Psoas muscle (tissue), 8 donors: ENCODE measurements around the gene TLK2. TPM values are rescaled to one million over a fixed set of nuclear protein-coding genes. Genes with fewer than 3 reads are reported as not detected.

Experiments
- ATAC-seq, 4 donors: fragments of 200-7000 bp; cut with Tn5 transposase; one replicate each; pipeline ENCODE4 v1.9.1; 2020; ENCODE audit warnings: moderate library complexity in 3 of 4, mild to moderate bottlenecking in 2 of 4
- DNase-seq, 2 donors: peaks; one replicate each; pipeline ENCODE4 v3.0.0-alpha.2; 2020
- H3K27ac ChIP-seq: fragments of 200-600 bp; one replicate; pipeline ENCODE4 v1.8.0; 2022
- H3K27me3 ChIP-seq, 3 donors: fragments of 200-600 bp in 1 of 3; one replicate each; pipeline versions ENCODE4 v1.6.1 to v1.8.0; 2013 to 2022; ENCODE audit warnings: low read length in 2 of 3, mild to moderate bottlenecking in 2 of 3, moderate library complexity in 1 of 3; ENCODE audit not compliant: insufficient read depth in 3 of 3
- H3K36me3 ChIP-seq, 2 donors: fragments of 200-600 bp in 1 of 2; one replicate each; pipeline versions ENCODE4 v1.6.1 to v1.8.0; 2013 to 2022; ENCODE audit warnings: low read depth in 1 of 2, mild to moderate bottlenecking in 1 of 2, moderate library complexity in 1 of 2; ENCODE audit not compliant: insufficient read depth in 1 of 2
- H3K4me1 ChIP-seq: fragments of 200-600 bp; one replicate; pipeline ENCODE4 v1.8.0; 2022
- H3K4me3 ChIP-seq: fragments of 200-600 bp; one replicate; pipeline ENCODE4 v1.8.0; 2022; ENCODE audit warnings: mild to moderate bottlenecking
- H3K9me3 ChIP-seq: fragments of 200-600 bp; one replicate; pipeline ENCODE4 v1.8.0; 2022
- CTCF ChIP-seq: fragments of 200-600 bp; IDR thresholded peaks from one replicate; pipeline ENCODE4 v1.8.0; 2022; ENCODE audit warnings: antibody characterized with exemption
- WGBS, 3 donors: extraction: QIAGEN DNeasy Blood & Tissue Kit; methylation state at CpG; one replicate each; pipeline versions ENCODE4 v1.1.6 to v1.1.7; 2013; 5-methylcytosine and 5-hydroxymethylcytosine counted together
- intact Hi-C, 2 donors: fragments of 100-400 bp; cut with DNase I; formaldehyde crosslinking; loops; one replicate each; pipeline versions ENCODE4 v1.11.0 to v1.14.2; 2022
- polyA plus RNA-seq, 3 donors: library from polyadenylated mRNA; stranded (reverse); fragments of 200-250 nt; gene quantifications; one replicate each; pipeline ENCODE4 v1.2.3, GENCODE V29; 2013
- total RNA-seq, 4 donors: library from RNA; stranded (reverse); fragmentation: NEBNext Ultra II Directional in 2 of 4; extraction: Animal tissue kit (Norgen Biotek cat#: 25700) in 2 of 4; gene quantifications; one replicate each; pipeline versions ENCODE4 v1.2.1 to v1.2.4, GENCODE V29; 2021 to 2023
- donor health status: healthy with polysubstance abuse.
- donor health status: DM: no; HTN: no; CAD: no; lungs with moderate emphysema.
- donor health status: Bipolar disorder and iron deficiency.
- donor health status: healthy.
- donor health status: DM: yes; HTN: yes; CAD: no.
- donor health status: DM: no; HTN: no; CAD: no.
- donor health status: DM: no; HTN: no; CAD: no.
- donor health status: DM: yes; HTN: yes; CAD: no.

TLK2 gene
- total and polyA plus RNA-seq, 7 donors: 23.1 to 51.9 (median 40.2) TPM

GRCh38 chr17:62631936-62632924 lies 153.6 kb downstream of the TLK2 start:
- Histone ChIP-seq H3K4me3 (no peak overlapping the region), H3K4me1 (no peaks in the 10 kb centered on the region), H3K27ac (no peak overlapping the region), H3K9me3 (no peaks in the 10 kb centered on the region), H3K27me3 (peaks cover 0 to 19% (median 6%) of the 10 kb centered on the region in 3 donors), H3K36me3 (no peaks in the 10 kb centered on the region)
- ATAC-seq (no peak), DNase-seq (no peak)
- TF ChIP-seq CTCF: no peak
- WGBS, 3 donors: 75 to 80% (median 76%) methylated on average over 27 of the region's 27 CpGs
- intact Hi-C loops: no loop called here

GRCh38 chr17:62637809-62638208 lies 159.2 kb downstream of the TLK2 start:
- no peaks in the 10 kb centered on the region for H3K4me1 ChIP-seq
- no peaks in the 10 kb centered on the region for H3K27me3 ChIP-seq
- no peak for DNase-seq
- H3K36me3 ChIP-seq: no peaks in the 10 kb centered on the region
- H3K9me3 ChIP-seq: no peaks in the 10 kb centered on the region
- no peak overlapping the region for H3K4me3 ChIP-seq
- no peak overlapping the region for H3K27ac ChIP-seq
- no peak for TF ChIP-seq CTCF
- 68 to 78% (median 74%) methylated on average over 9 of the region's 9 CpGs for WGBS, 3 donors
- intact Hi-C loops: no loop called here
- ATAC-seq: no peak

DNA sequence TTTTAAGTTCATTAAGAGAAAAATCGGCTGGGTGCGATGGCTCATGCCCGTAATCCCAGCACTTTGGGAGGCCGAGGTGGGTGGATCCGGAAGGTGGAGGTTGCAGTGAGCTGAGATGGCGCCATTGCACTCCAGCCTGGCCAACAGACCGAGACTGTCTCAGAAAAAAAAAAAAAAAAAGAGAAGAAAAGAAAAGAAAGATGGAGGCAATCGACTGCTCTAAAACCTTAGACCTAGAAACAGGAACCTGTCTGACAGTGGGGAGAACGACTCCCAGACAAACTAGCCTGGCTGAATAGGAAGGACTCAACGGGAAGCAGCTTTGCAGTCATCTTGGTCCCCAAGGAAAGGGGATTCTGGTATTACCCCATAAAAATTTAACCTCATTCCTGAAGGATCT lies 162.5 kb downstream of the TLK2 start:
- Histone ChIP-seq H3K9me3 (no peaks in the 10 kb centered on the region), H3K36me3 (no peaks in the 10 kb centered on the region), H3K27me3 (no peaks in the 10 kb centered on the region), H3K27ac (no peak overlapping the region), H3K4me1 (no peaks in the 10 kb centered on the region), H3K4me3 (no peak overlapping the region)
- intact Hi-C loops: no loop called here
- no peak for DNase-seq
- ATAC-seq: no peak
- WGBS, 3 donors: 79 to 85% (median 82%) methylated on average over 10 of the region's 10 CpGs
- no peak for TF ChIP-seq CTCF

GRCh38 chr17:62641951-62642350 lies 163.3 kb downstream of the TLK2 start:
- Histone ChIP-seq H3K36me3 (no peaks in the 10 kb centered on the region), H3K4me3 (no peak overlapping the region), H3K9me3 (no peaks in the 10 kb centered on the region), H3K4me1 (no peaks in the 10 kb centered on the region), H3K27ac (no peak overlapping the region), H3K27me3 (no peaks in the 10 kb centered on the region)
- 46 to 54% (median 54%) methylated on average over 6 of the region's 6 CpGs for WGBS, 3 donors
- intact Hi-C loops: no loop called here
- DNase-seq (no peak), ATAC-seq (no peak)
- TF ChIP-seq CTCF: no peak
